DND-41 (cell line): Measurements from ENCODE around the gene NACC2.

Source experiments
- CTCF ChIP-seq: IDR thresholded peaks from 2 replicates; pipeline ENCODE4 v1.5.1; 2012; ENCODE audit warnings: borderline replicate concordance, low read length, moderate library complexity, mild to moderate bottlenecking; ENCODE audit not compliant: poor library complexity, severe bottlenecking; ENCODE audit errors: extremely low read depth
- EZH2 ChIP-seq: IDR thresholded peaks from 3 replicates; pipeline ENCODE4 v1.6.1; 2012; ENCODE audit warnings: borderline replicate concordance, low read depth, mild to moderate bottlenecking, moderate library complexity, low read length, inconsistent platforms; ENCODE audit not compliant: severe bottlenecking

- TF ChIP-seq CTCF (no peak), EZH2 (no peak)
Observed at GRCh38 chr9:136011376-136011702, 83.8 kb downstream of the NACC2 start.
